Naive thymus-derived CD8-positive, alpha-beta T cell (primary cell): ENCODE results near the gene LAMA1. TPM values are rescaled to one million over a fixed set of nuclear protein-coding genes. Genes with fewer than 3 reads are reported as not detected.

Experiments
- ATAC-seq, 2 donors: fragments of 150-1000 bp; cut with Tn5 transposase in 1 of 2; sonication (Bioruptor Pico), chemical (Tn5 transposase) in 1 of 2; 1 replicate in 1 of 2; 2 replicates in 1 of 2; pipeline ENCODE4 v1.10.0; 2021; ENCODE audit warnings: mild to moderate bottlenecking in 2 of 2, moderate library complexity in 2 of 2
- POLR2A ChIA-PET: fragments of 350-600 bp; sonication (Branson Sonifier 250); formaldehyde crosslinking; loops from one replicate; lab custom pipeline; 2021; ENCODE audit warnings: antibody characterized with exemption; lab: Charles Lee
- DNase-seq, 10 donors: peaks; one replicate each; pipeline versions ENCODE4 v3.0.0 to v3.0.0-alpha.2; 2020 to 2022
- H3K27ac Mint-ChIP-seq, 10 donors: one replicate each; pipeline ENCODE4 v1.8.0; 2020 to 2022; ENCODE audit warnings: mild to moderate bottlenecking in 10 of 10, mixed read lengths in 10 of 10, moderate library complexity in 4 of 10, inconsistent platforms in 1 of 10
- H3K27me3 Mint-ChIP-seq, 5 donors: one replicate each; pipeline ENCODE4 v1.8.0; 2021 to 2022; ENCODE audit warnings: mixed read lengths in 5 of 5
- H3K36me3 Mint-ChIP-seq, 3 donors: one replicate each; pipeline ENCODE4 v1.8.0; 2020 to 2022; ENCODE audit warnings: mixed read lengths in 3 of 3, mild to moderate bottlenecking in 2 of 3, inconsistent platforms in 1 of 3
- H3K4me1 Mint-ChIP-seq, 4 donors: one replicate each; pipeline ENCODE4 v1.8.0; 2021 to 2022; ENCODE audit warnings: mixed read lengths in 4 of 4
- H3K4me3 Mint-ChIP-seq, 10 donors: one replicate each; pipeline ENCODE4 v1.8.0; 2020 to 2022; ENCODE audit warnings: mild to moderate bottlenecking in 10 of 10, mixed read lengths in 10 of 10, moderate library complexity in 6 of 10, inconsistent platforms in 1 of 10
- H3K9me3 Mint-ChIP-seq, 9 donors: one replicate each; pipeline ENCODE4 v1.8.0; 2020 to 2022; ENCODE audit warnings: mixed read lengths in 9 of 9, mild to moderate bottlenecking in 3 of 9, inconsistent platforms in 1 of 9, moderate library complexity in 1 of 9
- polyA plus RNA-seq, 3 donors: library from polyadenylated mRNA; unstranded; fragments of 300-500 nt; fragmentation: Illumina TruSeq; gene quantifications; one replicate each; pipeline ENCODE4 v1.2.3, GENCODE V29; 2021
- total RNA-seq, 8 experiments: library from RNA in 2 of 8; stranded (reverse) in 2 of 8; gene quantifications; one replicate each; pipeline ENCODE4 v1.2.3 and lab custom pipeline; 2021 to 2026

Gene LAMA1
- total and polyA plus RNA-seq, 5 experiments from 2014 or later: not detected

DNA sequence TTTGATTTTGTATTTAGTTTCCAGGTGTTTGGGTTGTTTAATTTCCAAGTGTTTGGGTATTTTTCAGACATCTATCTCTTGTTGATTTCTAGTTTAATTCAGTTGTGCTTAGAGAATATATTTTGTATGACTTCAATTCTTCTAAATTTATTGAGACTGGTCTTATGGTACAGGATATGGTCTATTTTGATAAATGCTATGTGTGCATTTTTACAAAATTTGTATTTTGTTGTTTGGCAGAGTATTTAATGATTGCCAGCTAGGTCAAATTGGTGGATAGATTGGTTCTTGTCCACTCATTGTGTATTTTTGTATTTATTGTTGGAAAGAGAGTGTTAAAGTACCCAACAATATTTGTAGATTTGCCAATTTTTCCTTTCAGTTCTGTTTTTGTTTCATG lies 23.7 kb upstream of the LAMA1 start:
- Mint-ChIP-seq H3K4me3 (no peak overlapping the region), H3K9me3 (peaks cover 0 to 13% (median 3%) of the 10 kb centered on the region in 9 donors), H3K4me1 (no peaks in the 10 kb centered on the region), H3K27me3 (peaks cover 0 to 1% (median 0%) of the 10 kb centered on the region in 5 donors), H3K27ac (no peak overlapping the region), H3K36me3 (no peaks in the 10 kb centered on the region)
- no peak for DNase-seq
- ATAC-seq: no peak
- POLR2A ChIA-PET: no interaction called here

DNA sequence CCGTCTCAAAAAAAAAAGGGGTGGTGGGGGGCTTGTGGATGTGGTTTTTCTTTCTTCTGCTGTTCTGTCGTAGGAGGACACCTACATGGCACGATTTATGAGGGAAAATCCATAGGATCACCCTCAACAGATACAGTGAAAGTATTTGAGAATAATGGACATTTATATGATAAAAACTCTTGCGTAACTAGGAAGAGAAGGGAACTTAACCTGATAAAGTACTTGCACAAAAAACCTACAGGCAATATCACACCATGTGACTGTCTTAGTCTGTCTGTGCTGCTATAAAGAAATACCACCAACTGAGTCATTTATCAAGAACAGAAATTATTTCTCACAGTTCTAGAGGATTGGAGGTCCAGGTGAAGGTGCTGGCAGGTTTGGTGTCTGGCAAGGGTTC lies 21.8 kb upstream of the LAMA1 start:
- Mint-ChIP-seq H3K27ac (no peak overlapping the region), H3K4me1 (no peaks in the 10 kb centered on the region), H3K36me3 (no peaks in the 10 kb centered on the region), H3K9me3 (peaks cover 0 to 13% (median 3%) of the 10 kb centered on the region in 9 donors), H3K27me3 (no peaks in the 10 kb centered on the region), H3K4me3 (no peak overlapping the region)
- DNase-seq (no peak), ATAC-seq (no peak)
- POLR2A ChIA-PET: no interaction called here

DNA sequence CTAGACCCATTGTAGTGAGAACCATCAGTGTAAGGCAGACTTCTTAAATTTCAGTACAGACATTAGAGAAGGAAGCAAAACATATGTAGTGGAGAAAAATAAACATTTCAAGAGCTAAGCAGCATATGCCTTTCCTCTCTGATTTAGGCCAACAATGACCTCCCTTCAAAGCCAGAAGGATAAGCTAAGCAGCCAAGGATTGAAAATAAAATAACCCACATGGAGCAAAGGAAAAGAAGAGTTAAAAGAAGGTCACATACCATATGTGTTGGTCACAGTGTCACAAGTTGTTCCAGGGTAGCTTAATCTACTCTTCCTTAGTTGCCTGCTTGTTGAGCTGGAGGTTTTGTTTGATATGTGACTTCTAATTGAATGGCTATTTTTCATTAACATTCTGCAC lies 15.6 kb upstream of the LAMA1 start:
- DNase-seq (no peak), ATAC-seq (no peak)
- no peaks in the 10 kb centered on the region for H3K4me1 Mint-ChIP-seq
- POLR2A ChIA-PET: no interaction called here
- H3K9me3 Mint-ChIP-seq: peaks cover 0 to 12% (median 6%) of the 10 kb centered on the region in 9 donors
- peaks cover 0 to 5% (median 0%) of the 10 kb centered on the region in 3 donors for H3K36me3 Mint-ChIP-seq
- no peak overlapping the region for H3K27ac Mint-ChIP-seq
- H3K27me3 Mint-ChIP-seq: peaks cover 0 to 1% (median 0%) of the 10 kb centered on the region in 5 donors
- no peak overlapping the region for H3K4me3 Mint-ChIP-seq

DNA sequence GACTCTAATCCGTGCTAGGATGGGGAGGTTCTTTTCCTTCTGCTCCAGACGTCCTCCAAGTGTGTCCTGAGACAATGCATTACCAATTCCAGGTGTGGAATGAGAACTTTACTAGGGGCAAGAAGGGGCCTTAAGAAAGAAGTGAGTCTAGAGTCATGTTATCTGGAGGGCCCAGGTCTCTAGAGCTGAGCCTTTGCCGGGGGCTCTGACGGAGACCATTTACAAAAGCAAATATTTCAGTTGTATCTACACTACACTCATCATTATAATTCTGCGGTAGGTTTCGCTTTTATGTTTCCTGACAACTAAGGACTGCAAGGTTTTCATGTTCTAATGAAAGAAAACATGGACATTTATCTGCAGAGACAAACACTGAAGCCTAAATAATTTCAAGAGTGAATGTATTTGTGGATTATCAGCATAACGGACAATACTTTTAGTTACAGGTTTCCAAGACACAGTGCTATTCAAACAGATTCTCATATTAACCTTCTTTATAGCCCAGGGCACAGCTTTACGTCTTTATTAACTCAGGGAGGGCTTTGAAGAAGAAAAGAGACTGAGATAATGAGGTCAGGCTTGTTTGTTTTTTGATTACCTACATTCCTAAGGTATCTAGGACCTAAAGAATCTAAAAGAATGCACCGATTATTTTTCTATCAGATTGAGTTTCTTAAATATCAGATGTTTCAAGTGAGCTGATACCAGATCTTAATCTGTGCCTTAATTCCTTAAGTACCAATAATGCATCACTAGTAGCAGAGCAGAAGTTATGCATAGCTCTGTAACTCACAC lies 15.0 kb upstream of the LAMA1 start:
- H3K4me3 Mint-ChIP-seq: no peak overlapping the region
- no peak for ATAC-seq

DNA sequence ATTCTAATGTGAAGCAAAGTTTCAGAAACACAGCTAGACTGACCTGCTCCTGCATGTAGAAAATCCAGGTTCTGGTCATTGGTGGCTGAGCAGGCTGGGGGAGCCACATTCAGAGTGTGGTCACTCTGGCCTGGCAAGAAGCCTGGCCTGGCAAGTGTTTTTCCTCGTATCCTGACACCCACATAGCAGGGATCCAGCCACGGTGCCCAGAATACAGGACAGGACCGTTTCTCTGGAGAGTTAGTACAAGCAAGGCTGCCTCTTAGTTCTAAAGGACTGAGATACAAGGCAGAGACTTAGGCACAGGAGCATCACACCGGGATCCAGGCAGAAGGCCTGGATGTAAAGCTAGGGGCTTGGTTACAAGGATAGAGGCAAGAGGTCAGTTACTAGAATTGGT lies 4.8 kb upstream of the LAMA1 start:
- ATAC-seq (no peak), DNase-seq (no peak)
- H3K27me3 Mint-ChIP-seq: peaks cover 3 to 17% (median 8%) of the 10 kb centered on the region in 5 donors
- H3K4me3 Mint-ChIP-seq: no peak overlapping the region
- peaks cover 0 to 15% (median 1%) of the 10 kb centered on the region in 9 donors for H3K9me3 Mint-ChIP-seq
- peaks cover 0 to 6% (median 0%) of the 10 kb centered on the region in 3 donors for H3K36me3 Mint-ChIP-seq
- no peaks in the 10 kb centered on the region for H3K4me1 Mint-ChIP-seq
- POLR2A ChIA-PET: no interaction called here
- H3K27ac Mint-ChIP-seq: no peak overlapping the region

More for the DNA sequence above, 15.0 kb upstream of the LAMA1 start:
- Mint-ChIP-seq H3K4me1 (no peaks in the 10 kb centered on the region), H3K27me3 (peaks cover 0 to 1% (median 0%) of the 10 kb centered on the region in 5 donors), H3K27ac (no peak overlapping the region), H3K9me3 (peaks cover 0 to 14% (median 7%) of the 10 kb centered on the region in 9 donors), H3K36me3 (peaks cover 0 to 5% (median 0%) of the 10 kb centered on the region in 3 donors)
- DNase-seq: no peak
- POLR2A ChIA-PET: no interaction called here

DNA sequence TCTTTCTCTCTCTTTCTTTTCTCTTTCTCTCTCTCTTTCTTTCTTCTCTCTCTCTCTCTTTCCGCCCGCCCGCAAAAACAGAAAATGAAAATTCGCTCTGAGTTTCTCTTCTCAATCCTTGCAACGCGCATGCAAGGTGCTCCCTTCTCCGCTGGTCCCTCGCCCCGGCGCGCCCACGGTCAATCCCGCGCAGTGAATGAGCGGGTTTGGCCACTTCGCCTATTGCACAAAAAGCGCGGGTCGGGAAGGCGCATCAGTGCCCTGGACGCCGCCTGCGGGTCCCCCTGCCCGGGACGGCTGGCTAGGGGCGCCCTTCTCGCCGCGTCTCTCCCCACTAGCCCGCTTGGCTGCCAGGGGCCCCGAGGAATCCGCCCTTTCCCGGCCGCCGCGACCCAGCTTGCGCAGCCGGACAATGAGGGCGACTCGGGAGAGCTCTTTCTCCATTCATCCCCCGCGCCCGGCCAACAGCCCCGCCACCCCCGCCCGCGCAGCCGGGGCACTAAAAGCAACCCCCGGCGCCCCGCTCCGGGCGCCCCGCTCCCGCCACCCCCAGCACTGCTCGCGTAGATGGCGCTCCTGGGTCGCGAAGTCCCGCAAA lies 706 bp downstream of the LAMA1 start:
- Mint-ChIP-seq H3K27ac (no peak overlapping the region), H3K27me3 (peaks cover 22 to 60% (median 39%) of the 10 kb centered on the region in 5 donors), H3K36me3 (peaks cover 3 to 8% (median 6%) of the 10 kb centered on the region in 3 donors), H3K4me3 (peak overlapping the region in 4 of 10 donors; percentile 34 to 72 (median 45)), H3K4me1 (peaks cover 6 to 11% (median 8%) of the 10 kb centered on the region in 4 donors), H3K9me3 (peaks cover 0 to 13% (median 8%) of the 10 kb centered on the region in 9 donors)
- POLR2A ChIA-PET: no interaction called here
- DNase-seq (no peak), ATAC-seq (no peak)

DNA sequence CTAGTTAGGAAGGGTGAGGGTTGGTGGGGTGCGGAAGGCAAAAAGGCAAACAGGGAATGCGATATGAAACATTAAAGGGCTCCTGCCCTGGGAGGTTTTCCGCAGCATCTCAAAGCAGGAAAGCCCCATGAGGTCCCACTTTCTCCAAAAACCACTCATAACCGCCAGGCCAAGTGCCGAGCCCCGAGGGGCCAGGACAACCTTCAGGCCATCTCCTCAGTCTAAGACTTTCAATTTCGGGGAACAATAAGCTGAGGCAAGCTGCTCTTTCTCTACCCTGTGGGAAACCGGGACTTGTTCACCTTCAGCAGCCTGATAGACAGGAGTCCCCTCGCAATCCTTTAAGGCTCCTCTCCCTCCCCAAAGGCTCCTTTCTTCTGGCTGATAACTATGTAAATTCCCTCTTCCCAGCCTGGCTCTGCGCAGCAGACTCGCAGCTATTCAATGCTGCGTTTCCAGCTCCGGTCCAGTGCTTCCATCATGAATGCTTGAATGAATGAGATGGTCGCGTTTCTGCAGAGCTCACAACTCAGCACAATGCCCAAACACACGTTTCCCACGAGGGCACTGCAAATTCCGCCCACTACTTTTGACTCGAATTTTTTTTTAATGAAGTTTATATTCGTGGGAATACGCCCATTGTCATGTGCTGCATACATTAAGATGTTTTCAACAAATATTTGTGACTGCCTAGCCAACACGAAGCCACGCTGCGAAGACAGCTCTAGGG lies 1.4 kb downstream of the LAMA1 start:
- Mint-ChIP-seq H3K4me1 (peaks cover 6 to 11% (median 8%) of the 10 kb centered on the region in 4 donors), H3K27ac (no peak overlapping the region), H3K9me3 (peaks cover 0 to 13% (median 8%) of the 10 kb centered on the region in 9 donors), H3K36me3 (peaks cover 3 to 8% (median 6%) of the 10 kb centered on the region in 3 donors), H3K27me3 (peaks cover 22 to 60% (median 39%) of the 10 kb centered on the region in 5 donors), H3K4me3 (peak overlapping the region in 7 of 10 donors; percentile 7 to 72 (median 44))
- DNase-seq (no peak), ATAC-seq (no peak)
- POLR2A ChIA-PET: no interaction called here

DNA sequence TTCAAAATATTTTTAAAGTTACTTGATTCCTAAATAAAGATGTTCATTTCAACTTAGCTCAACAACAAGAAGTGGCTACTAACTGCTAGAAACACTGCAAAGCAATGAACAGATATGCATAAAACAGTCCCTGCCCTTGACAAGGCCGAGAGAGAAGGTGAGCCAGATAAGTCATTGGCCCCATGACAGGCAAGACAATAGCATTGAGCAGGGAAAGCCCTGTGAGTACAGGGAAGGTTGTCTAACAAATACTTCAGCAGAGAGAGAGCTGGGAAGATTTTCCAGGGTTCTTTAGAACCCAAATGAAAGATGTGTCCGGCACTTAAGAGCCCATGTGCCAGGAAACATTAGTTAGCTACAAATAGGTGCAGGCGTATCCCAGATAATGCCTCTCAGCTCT lies 4.7 kb downstream of the LAMA1 start:
- no peak for DNase-seq
- H3K9me3 Mint-ChIP-seq: peaks cover 0 to 17% (median 9%) of the 10 kb centered on the region in 9 donors
- no peak overlapping the region for H3K4me3 Mint-ChIP-seq
- H3K36me3 Mint-ChIP-seq: peaks cover 3 to 8% (median 6%) of the 10 kb centered on the region in 3 donors
- POLR2A ChIA-PET: no interaction called here
- H3K4me1 Mint-ChIP-seq: peaks cover 6 to 11% (median 8%) of the 10 kb centered on the region in 4 donors
- no peak overlapping the region for H3K27ac Mint-ChIP-seq
- no peak for ATAC-seq
- H3K27me3 Mint-ChIP-seq: peaks cover 19 to 55% (median 28%) of the 10 kb centered on the region in 5 donors

DNA sequence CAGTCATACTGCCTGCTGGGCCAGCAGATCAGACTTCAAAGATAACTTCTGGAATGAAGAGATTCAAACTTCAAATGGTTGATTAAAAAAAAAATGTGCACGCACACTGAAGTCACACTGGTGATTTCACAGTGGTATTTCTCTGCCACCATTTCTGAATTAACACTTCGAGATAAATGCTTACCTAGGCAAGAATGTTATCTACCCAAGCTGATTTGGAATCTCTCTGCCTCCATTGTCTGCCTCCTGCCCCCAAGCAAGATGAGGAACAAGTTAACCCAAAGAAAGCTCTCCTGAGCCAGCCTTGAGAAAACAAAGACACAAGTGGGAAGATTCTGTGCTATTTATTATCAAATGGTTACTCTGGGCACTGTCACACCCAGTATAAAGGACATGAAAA lies 6.5 kb downstream of the LAMA1 start:
- no peak for ATAC-seq
- H3K9me3 Mint-ChIP-seq: peaks cover 0 to 15% (median 8%) of the 10 kb centered on the region in 9 donors
- H3K27ac Mint-ChIP-seq: no peak overlapping the region
- no peak for DNase-seq
- POLR2A ChIA-PET: no interaction called here
- H3K36me3 Mint-ChIP-seq: peaks cover 2 to 8% (median 3%) of the 10 kb centered on the region in 3 donors
- H3K27me3 Mint-ChIP-seq: peaks cover 13 to 45% (median 21%) of the 10 kb centered on the region in 5 donors
- H3K4me3 Mint-ChIP-seq: no peak overlapping the region
- peaks cover under 1 to 2% (median 1%) of the 10 kb centered on the region in 4 donors for H3K4me1 Mint-ChIP-seq

DNA sequence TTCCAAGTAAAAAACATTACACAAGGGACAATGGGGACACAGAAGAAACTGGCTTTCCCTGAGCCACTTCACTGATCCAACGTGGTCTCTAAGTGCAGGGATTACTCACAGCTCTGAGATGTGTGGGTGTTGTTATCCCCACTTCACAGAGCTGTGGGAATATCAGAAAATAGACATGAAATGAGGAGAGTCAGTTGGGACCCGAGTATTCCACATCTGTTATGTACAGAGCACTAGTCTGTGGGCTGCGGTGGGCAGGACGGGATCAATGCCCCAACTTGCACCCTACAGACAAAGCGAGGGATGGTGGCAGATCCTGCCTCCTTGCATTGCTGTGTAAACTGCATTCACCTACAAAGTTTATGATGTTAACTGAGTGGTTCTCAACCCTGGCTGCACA lies 11.7 kb downstream of the LAMA1 start:
- H3K27me3 Mint-ChIP-seq: peaks cover 0 to 13% (median 0%) of the 10 kb centered on the region in 5 donors
- ATAC-seq (no peak), DNase-seq (no peak)
- H3K36me3 Mint-ChIP-seq: no peaks in the 10 kb centered on the region
- H3K4me3 Mint-ChIP-seq: no peak overlapping the region
- no peak overlapping the region for H3K27ac Mint-ChIP-seq
- peaks cover 0 to 31% (median 2%) of the 10 kb centered on the region in 9 donors for H3K9me3 Mint-ChIP-seq
- no peaks in the 10 kb centered on the region for H3K4me1 Mint-ChIP-seq
- POLR2A ChIA-PET: no interaction called here

DNA sequence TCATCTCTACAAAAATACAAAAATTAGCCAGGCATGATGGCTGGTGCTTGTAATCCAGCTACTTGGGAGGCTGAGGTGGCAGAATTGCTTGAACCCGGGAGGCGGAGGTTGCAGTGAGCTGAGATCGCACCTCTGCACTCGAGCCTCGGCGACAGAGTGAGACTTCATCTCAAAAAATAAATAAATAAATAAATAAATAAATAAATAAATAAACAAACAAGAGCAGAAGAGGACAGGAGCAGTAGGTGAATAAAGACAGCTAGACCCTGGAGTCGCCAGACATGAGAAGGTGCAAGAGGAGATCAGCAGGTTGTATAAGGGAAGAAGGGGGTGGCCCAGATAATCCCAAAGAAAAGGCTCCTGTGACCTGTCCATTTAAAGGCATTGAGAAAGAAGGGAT lies 12.3 kb downstream of the LAMA1 start:
- no peak for DNase-seq
- no peak overlapping the region for H3K4me3 Mint-ChIP-seq
- no peaks in the 10 kb centered on the region for H3K36me3 Mint-ChIP-seq
- no peaks in the 10 kb centered on the region for H3K4me1 Mint-ChIP-seq
- H3K27ac Mint-ChIP-seq: no peak overlapping the region
- POLR2A ChIA-PET: no interaction called here
- peaks cover 0 to 31% (median 2%) of the 10 kb centered on the region in 9 donors for H3K9me3 Mint-ChIP-seq
- peaks cover 0 to 13% (median 0%) of the 10 kb centered on the region in 5 donors for H3K27me3 Mint-ChIP-seq
- ATAC-seq: no peak

DNA sequence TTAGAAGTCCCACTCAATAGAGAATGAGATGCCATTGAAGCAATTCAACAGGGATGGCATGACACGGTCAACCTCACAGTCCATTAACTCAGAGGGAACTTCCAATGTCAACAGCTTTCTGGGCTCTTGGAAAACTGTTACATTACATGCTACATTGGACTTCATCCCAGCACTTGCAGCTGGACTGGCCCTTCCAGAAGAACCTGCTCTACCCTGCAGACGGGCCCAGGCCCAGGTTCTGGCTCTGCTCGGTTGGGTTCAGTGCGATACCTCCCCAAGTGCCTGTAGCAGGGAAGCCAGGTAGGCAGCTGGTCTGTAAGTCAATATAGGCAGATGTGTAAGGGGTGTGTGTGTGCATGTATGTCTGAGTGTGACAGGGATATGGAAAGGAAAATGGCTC lies 12.9 kb downstream of the LAMA1 start:
- no peak overlapping the region for H3K27ac Mint-ChIP-seq
- H3K4me3 Mint-ChIP-seq: no peak overlapping the region
- H3K9me3 Mint-ChIP-seq: peaks cover 0 to 28% (median 2%) of the 10 kb centered on the region in 9 donors
- ATAC-seq: no peak
- H3K4me1 Mint-ChIP-seq: no peaks in the 10 kb centered on the region
- H3K36me3 Mint-ChIP-seq: no peaks in the 10 kb centered on the region
- no peak for DNase-seq
- peaks cover 0 to 8% (median 0%) of the 10 kb centered on the region in 5 donors for H3K27me3 Mint-ChIP-seq
- POLR2A ChIA-PET: no interaction called here
